GM12878 (cell line): Measurements from ENCODE around the gene ZNF469. TPM values are rescaled to one million over a fixed set of nuclear protein-coding genes. Genes with fewer than 3 reads are reported as not detected.

ENCODE experiments used
- ATAC-seq: fragments of 200-7000 bp; cut with Tn5 transposase; 3 replicates; pipeline ENCODE4 v1.9.1; 2020; ENCODE audit warnings: mild to moderate bottlenecking, moderate library complexity
- BruUV-seq: library from RNA; stranded (reverse); fragments of 400-500 nt; replicated peaks from 2 replicates; lab custom pipeline; 2021; lab: Mats Ljungman, UMichigan
- CTCF ChIA-PET: fragments of 300-600 bp; sonication (Branson Sonifier 250); formaldehyde crosslinking; extraction: SDS; loops from one replicate; lab custom pipeline; 2021; ENCODE audit warnings: inconsistent platforms; lab: Yijun Ruan, JAX
- POLR2A ChIA-PET: fragments of 350-600 bp; formaldehyde crosslinking; extraction: SDS; loops from one replicate; lab custom pipeline; 2021; ENCODE audit warnings: inconsistent platforms; lab: Charles Lee
- RAD21 ChIA-PET: fragments of 300-600 bp; sonication (Branson Sonifier 250); formaldehyde crosslinking; loops from one replicate; lab custom pipeline; 2023; ENCODE audit warnings: antibody characterized with exemption; ENCODE audit not compliant: unreplicated experiment; lab: Charles Lee
- SMC1A ChIA-PET: fragments of 300-600 bp; sonication (Branson Sonifier 250); formaldehyde crosslinking; loops from one replicate; lab custom pipeline; 2023; ENCODE audit not compliant: unreplicated experiment, uncharacterized antibody; lab: Charles Lee
- DNase-seq: peaks from one replicate; pipeline ENCODE4 v3.0.0-alpha.2; 2011; ENCODE audit warnings: low read depth, low spot score
- FAIRE-seq: peaks from 3 replicates; lab custom pipeline; 2011; peaks lifted over from hg19 to GRCh38; lab: Jason Lieb, UNC
- H2AFZ ChIP-seq: 2 replicates; pipeline ENCODE4 v1.6.0; 2011; ENCODE audit warnings: low read depth, low read length, control low read depth; ENCODE audit not compliant: control insufficient read depth
- H3K27ac ChIP-seq: 2 replicates; pipeline ENCODE4 v1.5.1; 2011; ENCODE audit warnings: control low read depth; ENCODE audit not compliant: control insufficient read depth, insufficient read depth
- H3K27me3 ChIP-seq, 2 experiments: replicated peaks in 1 of 2; 2 replicates each; pipeline versions ENCODE4 v1.6.0 to v1.6.1; 2011; ENCODE audit warnings: low read length in 1 of 2; ENCODE audit not compliant: control insufficient read depth in 2 of 2, insufficient read depth in 2 of 2
- H3K36me3 ChIP-seq, 2 experiments: 2 replicates each; pipeline ENCODE4 v1.5.1; 2011; ENCODE audit warnings: low read length in 1 of 2; ENCODE audit not compliant: control insufficient read depth in 2 of 2, insufficient read depth in 2 of 2
- H3K4me1 ChIP-seq: 2 replicates; pipeline ENCODE4 v1.6.1; 2011; ENCODE audit warnings: mild to moderate bottlenecking, low read length, moderate library complexity, mixed read lengths; ENCODE audit not compliant: control insufficient read depth, insufficient read depth
- H3K4me2 ChIP-seq: 2 replicates; pipeline ENCODE4 v1.6.0; 2011; ENCODE audit warnings: control low read depth; ENCODE audit not compliant: control insufficient read depth, insufficient read depth
- H3K4me3 ChIP-seq: fragments of 200-600 bp; sonication (generic); 2 replicates; pipeline ENCODE4 v1.5.1; 2016
- H3K79me2 ChIP-seq: 2 replicates; pipeline ENCODE4 v1.6.0; 2011; ENCODE audit warnings: low read length; ENCODE audit not compliant: control insufficient read depth, insufficient read depth
- H3K9ac ChIP-seq: 2 replicates; pipeline ENCODE4 v1.8.0; 2011; ENCODE audit warnings: low read length, control low read depth, mixed read lengths; ENCODE audit not compliant: control insufficient read depth, insufficient read depth
- H3K9me3 ChIP-seq: replicated peaks from 3 replicates; pipeline ENCODE4 v1.5.1; 2011; ENCODE audit warnings: mild to moderate bottlenecking, low read length; ENCODE audit not compliant: control insufficient read depth, insufficient read depth
- H4K20me1 ChIP-seq: 2 replicates; pipeline ENCODE4 v1.6.0; 2011; ENCODE audit not compliant: control insufficient read depth, insufficient read depth
- BHLHE40 ChIP-seq, 2 experiments: fragments of 450-650 bp in 1 of 2; IDR thresholded peaks; 2 replicates each; pipeline ENCODE4 v1.6.1; 2011 to 2017; ENCODE audit warnings: low read depth in 2 of 2, borderline replicate concordance in 1 of 2, improper control_type of control experiment in 1 of 2, low read length in 1 of 2, mild to moderate bottlenecking in 1 of 2
- ETV6 ChIP-seq, 2 experiments: fragments of 450-650 bp in 1 of 2; IDR thresholded peaks in 1 of 2; conservative IDR thresholded peaks in 1 of 2; 2 replicates each; pipeline ENCODE4 v1.6.1; 2014; ENCODE audit warnings: antibody characterized with exemption in 1 of 2, borderline replicate concordance in 1 of 2, low read depth in 1 of 2, mild to moderate bottlenecking in 1 of 2, moderate library complexity in 1 of 2
- MXI1 ChIP-seq: fragments of 150-350 bp; IDR thresholded peaks from 2 replicates; pipeline ENCODE4 v1.6.1; 2011; ENCODE audit warnings: low read depth, mild to moderate bottlenecking, inconsistent platforms, low read length, improper control_type of control experiment
- MYB ChIP-seq: fragments of 150-350 bp; IDR thresholded peaks from 2 replicates; pipeline ENCODE4 v1.6.1; 2014; ENCODE audit warnings: mild to moderate bottlenecking, low read depth, low read length, borderline replicate concordance
- NR2F1 ChIP-seq: fragments of 450-650 bp; conservative IDR thresholded peaks from 2 replicates; pipeline ENCODE4 v1.6.1; 2017; ENCODE audit warnings: mild to moderate bottlenecking
- NRF1 ChIP-seq: conservative IDR thresholded peaks from 2 replicates; pipeline ENCODE4 v1.6.1; 2011; ENCODE audit warnings: mild to moderate bottlenecking, low read depth, low read length, improper control_type of control experiment
- SP1 ChIP-seq: IDR thresholded peaks from one replicate; pipeline ENCODE4 v1.6.1; 2011; ENCODE audit warnings: low read depth, low read length
- TCF7 ChIP-seq: IDR thresholded peaks from 2 replicates; pipeline ENCODE4 v1.6.1; 2014; ENCODE audit warnings: antibody characterized with exemption, borderline replicate concordance
- WRNIP1 ChIP-seq: IDR thresholded peaks from 2 replicates; pipeline ENCODE4 v1.6.1; 2011; ENCODE audit warnings: low read depth, low read length, improper control_type of control experiment, borderline replicate concordance
- WGBS: methylation state at CpG from one replicate; pipeline ENCODE4 v1.1.6; 2016; ENCODE audit warnings: low lambda C conversion rate; ENCODE audit not compliant: insufficient replicate concordance, insufficient coverage; ENCODE audit errors: missing lambda C conversion rate; 5-methylcytosine and 5-hydroxymethylcytosine counted together
- in situ Hi-C: fragments of 300-500 bp; cut with MboI; formaldehyde crosslinking; loops from 9 replicates; pipeline ENCODE4 v1.14.3; 2018; ENCODE audit warnings: mixed read lengths
- intact Hi-C: fragments of 100-400 bp; cut with micrococcal nuclease; formaldehyde crosslinking; loops from one replicate; pipeline ENCODE4 v1.14.2; 2022; ENCODE audit not compliant: unreplicated experiment
- polyA plus RNA-seq, 11 experiments: library from polyadenylated mRNA; depleted of rRNA in 4 of 11; unstranded in 6 of 11; stranded (reverse) in 5 of 11; fragments of >200 nt; fragmentation: Nextera tagmentation in 4 of 11; fragmentation: Illumina TruSeq in 1 of 11; extraction: Ambion mirVana in 4 of 11; extraction: Trizol in 1 of 11; gene quantifications; 1 replicate in 1 of 11; 2 replicates in 10 of 11; pipeline versions ENCODE4 v1.2.1 to v1.2.3, GENCODE V29; 2011 to 2016; ENCODE audit warnings: inconsistent platforms in 2 of 11, missing spikeins in 2 of 11, low read depth in 1 of 11
- total RNA-seq, 4 experiments: library from RNA; depleted of rRNA in 3 of 4; stranded (reverse); fragments of >200 nt in 3 of 4; fragmentation: Illumina TruSeq in 1 of 4; extraction: Trizol in 1 of 4; gene quantifications; 2 replicates each; pipeline versions ENCODE4 v1.2.1 to v1.2.3, GENCODE V29; 2013 to 2021
- TF ChIP-seq, protein P1 (sequence below): fragments of 450-650 bp; IDR thresholded peaks from 2 replicates; pipeline ENCODE4 v1.6.1; 2017; ENCODE audit warnings: mild to moderate bottlenecking, moderate library complexity
- TF ChIP-seq, protein P2 (sequence below): IDR thresholded peaks from 2 replicates; pipeline ENCODE4 v1.6.1; 2012; ENCODE audit warnings: low read length, inconsistent platforms

ZNF469 gene
- total and polyA plus RNA-seq, 10 of the 15 experiments (the other 5 are each of a cell fraction or from before 2014, with no cell fraction given): 0.01 to 0.21 (median 0.04) TPM; not detected in 3

DNA sequence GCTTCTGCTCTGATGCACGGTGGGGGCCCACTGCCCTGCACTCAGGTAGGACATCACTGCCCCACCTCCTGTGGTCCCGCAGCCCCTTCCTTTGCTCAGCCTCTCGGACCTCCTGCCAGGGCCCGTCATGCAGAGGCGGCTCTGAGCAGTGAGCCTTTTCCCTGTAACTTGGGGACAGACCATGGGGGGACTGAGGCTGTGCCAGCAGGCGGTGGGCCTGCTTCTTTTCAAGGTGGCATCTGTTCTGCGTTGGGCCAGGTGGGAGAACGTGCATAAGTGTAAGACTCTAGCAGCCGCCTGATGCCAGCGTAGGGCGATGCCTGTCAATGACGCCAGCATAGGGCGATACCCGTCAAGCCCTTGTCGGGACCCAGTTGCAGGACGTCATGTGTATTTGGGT, 40.3 kb upstream of the ZNF469 start:
- H3K4me3 ChIP-seq: no peak overlapping the region
- CTCF ChIA-PET: no interaction called here
- H3K27me3 ChIP-seq: no peaks in the 10 kb centered on the region
- intact Hi-C loops: no loop called here
- H3K79me2 ChIP-seq: no peaks in the 10 kb centered on the region
- no TSS peak for BruUV-seq
- no peak for ATAC-seq
- no peak overlapping the region for H3K4me2 ChIP-seq
- no peak for FAIRE-seq
- H3K27ac ChIP-seq: no peak overlapping the region
- DNase-seq: no peak
- H3K36me3 ChIP-seq: no peaks in the 10 kb centered on the region
- SMC1A ChIA-PET: no interaction called here
- 56% methylated on average over 16 of the region's 16 CpGs for WGBS
- RAD21 ChIA-PET: no interaction called here
- H3K9ac ChIP-seq: no peak overlapping the region
- no peak overlapping the region for H2AFZ ChIP-seq
- H4K20me1 ChIP-seq: no peaks in the 10 kb centered on the region
- H3K9me3 ChIP-seq: no peaks in the 10 kb centered on the region
- no peaks in the 10 kb centered on the region for H3K4me1 ChIP-seq
- POLR2A ChIA-PET: no interaction called here
- in situ Hi-C loops: no loop called here
- TF ChIP-seq, protein P1, sequence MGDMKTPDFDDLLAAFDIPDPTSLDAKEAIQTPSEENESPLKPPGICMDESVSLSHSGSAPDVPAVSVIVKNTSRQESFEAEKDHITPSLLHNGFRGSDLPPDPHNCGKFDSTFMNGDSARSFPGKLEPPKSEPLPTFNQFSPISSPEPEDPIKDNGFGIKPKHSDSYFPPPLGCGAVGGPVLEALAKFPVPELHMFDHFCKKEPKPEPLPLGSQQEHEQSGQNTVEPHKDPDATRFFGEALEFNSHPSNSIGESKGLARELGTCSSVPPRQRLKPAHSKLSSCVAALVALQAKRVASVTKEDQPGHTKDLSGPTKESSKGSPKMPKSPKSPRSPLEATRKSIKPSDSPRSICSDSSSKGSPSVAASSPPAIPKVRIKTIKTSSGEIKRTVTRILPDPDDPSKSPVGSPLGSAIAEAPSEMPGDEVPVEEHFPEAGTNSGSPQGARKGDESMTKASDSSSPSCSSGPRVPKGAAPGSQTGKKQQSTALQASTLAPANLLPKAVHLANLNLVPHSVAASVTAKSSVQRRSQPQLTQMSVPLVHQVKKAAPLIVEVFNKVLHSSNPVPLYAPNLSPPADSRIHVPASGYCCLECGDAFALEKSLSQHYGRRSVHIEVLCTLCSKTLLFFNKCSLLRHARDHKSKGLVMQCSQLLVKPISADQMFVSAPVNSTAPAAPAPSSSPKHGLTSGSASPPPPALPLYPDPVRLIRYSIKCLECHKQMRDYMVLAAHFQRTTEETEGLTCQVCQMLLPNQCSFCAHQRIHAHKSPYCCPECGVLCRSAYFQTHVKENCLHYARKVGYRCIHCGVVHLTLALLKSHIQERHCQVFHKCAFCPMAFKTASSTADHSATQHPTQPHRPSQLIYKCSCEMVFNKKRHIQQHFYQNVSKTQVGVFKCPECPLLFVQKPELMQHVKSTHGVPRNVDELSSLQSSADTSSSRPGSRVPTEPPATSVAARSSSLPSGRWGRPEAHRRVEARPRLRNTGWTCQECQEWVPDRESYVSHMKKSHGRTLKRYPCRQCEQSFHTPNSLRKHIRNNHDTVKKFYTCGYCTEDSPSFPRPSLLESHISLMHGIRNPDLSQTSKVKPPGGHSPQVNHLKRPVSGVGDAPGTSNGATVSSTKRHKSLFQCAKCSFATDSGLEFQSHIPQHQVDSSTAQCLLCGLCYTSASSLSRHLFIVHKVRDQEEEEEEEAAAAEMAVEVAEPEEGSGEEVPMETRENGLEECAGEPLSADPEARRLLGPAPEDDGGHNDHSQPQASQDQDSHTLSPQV: no peak
- TF ChIP-seq NR2F1: no peak
- no peak for TF ChIP-seq NRF1
- TF ChIP-seq MXI1: no peak
- TF ChIP-seq BHLHE40 (IDR thresholded peaks at IDR 0.05; ENCODE audit: borderline replicate concordance in 1 of 2, low read depth in 2 of 2, low read length in 1 of 2): no peak
- no peak for TF ChIP-seq TCF7
- TF ChIP-seq, protein P2, sequence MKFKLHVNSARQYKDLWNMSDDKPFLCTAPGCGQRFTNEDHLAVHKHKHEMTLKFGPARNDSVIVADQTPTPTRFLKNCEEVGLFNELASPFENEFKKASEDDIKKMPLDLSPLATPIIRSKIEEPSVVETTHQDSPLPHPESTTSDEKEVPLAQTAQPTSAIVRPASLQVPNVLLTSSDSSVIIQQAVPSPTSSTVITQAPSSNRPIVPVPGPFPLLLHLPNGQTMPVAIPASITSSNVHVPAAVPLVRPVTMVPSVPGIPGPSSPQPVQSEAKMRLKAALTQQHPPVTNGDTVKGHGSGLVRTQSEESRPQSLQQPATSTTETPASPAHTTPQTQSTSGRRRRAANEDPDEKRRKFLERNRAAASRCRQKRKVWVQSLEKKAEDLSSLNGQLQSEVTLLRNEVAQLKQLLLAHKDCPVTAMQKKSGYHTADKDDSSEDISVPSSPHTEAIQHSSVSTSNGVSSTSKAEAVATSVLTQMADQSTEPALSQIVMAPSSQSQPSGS: no peak
- TF ChIP-seq ETV6 (conservative IDR thresholded peaks at IDR 0.05 in 1 of 2, IDR thresholded peaks at IDR 0.05 in 1 of 2; ENCODE audit: borderline replicate concordance in 1 of 2, low read depth in 1 of 2): no peak
- no peak for TF ChIP-seq WRNIP1
- TF ChIP-seq SP1: no peak
- no peak for TF ChIP-seq MYB
- TF ChIP-seq, all 136 proteins: peak for 0
